ENCODE data around the gene NR6A1.
A peak's percentile ranks its signal among the peaks of the same experiment; 100 is the strongest.

NR6A1 gene

GRCh38 chr9:124623966-124624734 is 147.0 kb downstream of the NR6A1 start:
- no peaks in the 10 kb centered on the region for H3K9me3 ChIP-seq
- no peak for TF ChIP-seq CTCF (IDR thresholded peaks at IDR 0.05; ENCODE audit: low read depth, low read length)
- no peaks in the 10 kb centered on the region for H3K27me3 ChIP-seq
- H3K4me3 ChIP-seq (ENCODE audit: low read depth, low read length) = peak overlapping the region; percentile 46
- peak; percentile 18 for DNase-seq
- peaks cover 26% of the 10 kb centered on the region for H3K4me1 ChIP-seq
- H3K36me3 ChIP-seq = no peaks in the 10 kb centered on the region

GRCh38 chr9:124622882-124623281 is 148.2 kb downstream of the NR6A1 start:
- Histone ChIP-seq H3K36me3 (no peaks in the 10 kb centered on the region), H3K4me3 (ENCODE audit: low read depth, low read length) (no peak overlapping the region), H3K27me3 (no peaks in the 10 kb centered on the region), H3K9me3 (no peaks in the 10 kb centered on the region), H3K4me1 (peaks cover 28% of the 10 kb centered on the region)
- TF ChIP-seq CTCF (IDR thresholded peaks at IDR 0.05; ENCODE audit: low read depth, low read length) = no peak
- no peak for DNase-seq

- no peaks in the 10 kb centered on the region for H3K9me3 ChIP-seq
- no peak for TF ChIP-seq CTCF (IDR thresholded peaks at IDR 0.05; ENCODE audit: low read depth, low read length)
- DNase-seq = no peak
- no peak overlapping the region for H3K4me3 ChIP-seq (ENCODE audit: low read depth, low read length)
- H3K4me1 ChIP-seq = peaks cover 28% of the 10 kb centered on the region
- H3K36me3 ChIP-seq = no peaks in the 10 kb centered on the region
- no peaks in the 10 kb centered on the region for H3K27me3 ChIP-seq
Observed at GRCh38 chr9:124621371-124622328, 149.5 kb downstream of the NR6A1 start.

DNA sequence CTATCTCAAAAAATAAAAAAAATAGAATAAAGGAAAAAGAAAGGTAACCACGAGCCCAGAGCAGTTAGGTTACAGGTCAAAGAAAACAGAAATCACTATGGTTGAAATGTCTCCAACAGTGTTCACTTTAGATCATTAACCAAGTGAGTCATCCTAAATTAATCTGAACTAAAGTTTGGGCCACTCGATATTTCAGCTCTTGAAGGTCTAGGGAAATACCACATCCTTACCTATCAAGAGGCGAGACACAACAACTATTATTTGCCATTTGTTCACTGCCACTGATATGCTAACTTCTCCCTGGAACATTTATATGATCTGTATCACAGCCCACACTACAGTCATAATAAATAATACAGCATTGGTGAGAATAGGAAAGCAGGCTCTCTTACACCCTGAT is 152.6 kb downstream of the NR6A1 start:
- H3K27me3 ChIP-seq = no peaks in the 10 kb centered on the region
- TF ChIP-seq CTCF (IDR thresholded peaks at IDR 0.05; ENCODE audit: low read depth, low read length) = no peak
- H3K4me1 ChIP-seq = peaks cover 11% of the 10 kb centered on the region; the same call in 1 of the 2 replicates
- no peaks in the 10 kb centered on the region for H3K9me3 ChIP-seq
- H3K36me3 ChIP-seq = no peaks in the 10 kb centered on the region
- DNase-seq = no peak
- no peak overlapping the region for H3K4me3 ChIP-seq (ENCODE audit: low read depth, low read length)

DNA sequence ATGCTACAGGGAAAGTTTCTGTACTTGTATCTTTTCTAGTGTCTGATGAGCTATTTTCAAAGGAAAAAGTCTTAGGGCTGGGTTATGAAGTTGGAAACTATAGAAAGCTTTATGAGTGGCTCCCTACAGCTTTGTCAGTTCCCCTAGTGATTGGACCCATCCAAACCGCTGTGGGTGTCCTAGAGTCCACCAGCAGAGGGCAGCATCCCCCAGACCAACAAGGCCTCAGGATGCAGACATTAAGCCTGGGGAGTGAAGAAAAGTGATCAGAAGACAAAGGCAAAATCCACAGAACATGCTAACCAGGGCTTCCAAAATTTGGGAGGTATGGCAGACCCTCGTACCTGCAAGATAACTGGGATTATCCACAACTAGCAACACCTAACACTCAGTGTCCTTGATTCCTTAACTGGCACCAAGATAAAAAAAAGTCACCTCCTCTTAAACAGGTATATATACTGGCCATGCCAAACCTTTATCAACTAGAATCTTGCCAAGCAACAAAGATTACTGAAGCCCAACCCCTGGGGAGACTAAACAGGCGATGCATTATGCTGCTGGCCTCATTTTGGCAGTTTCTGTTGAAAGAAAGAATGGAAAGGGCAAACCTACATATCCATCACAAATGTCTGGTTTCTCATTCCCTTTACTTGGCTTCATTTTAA is 153.5 kb downstream of the NR6A1 start:
- no peaks in the 10 kb centered on the region for H3K27me3 ChIP-seq
- peak; percentile 83 for DNase-seq
- peaks cover 11% of the 10 kb centered on the region; the same call in 1 of the 2 replicates for H3K4me1 ChIP-seq
- no peaks in the 10 kb centered on the region for H3K9me3 ChIP-seq
- no peaks in the 10 kb centered on the region for H3K36me3 ChIP-seq
- TF ChIP-seq CTCF (IDR thresholded peaks at IDR 0.05; ENCODE audit: low read depth, low read length) = peak; percentile 99
- H3K4me3 ChIP-seq (ENCODE audit: low read depth, low read length) = no peak overlapping the region
